DOHH2 (cell line): ENCODE data around the gene CSMD2.

Source experiments
- H3F3A ChIP-seq: fragments of 200-600 bp; sonication (generic), shearing (Covaris generic); 2 replicates; pipeline ENCODE4 v1.6.0; 2016; ENCODE audit warnings: antibody characterized with exemption, mild to moderate bottlenecking; ENCODE audit not compliant: control insufficient read depth, insufficient read depth
- H3K27ac ChIP-seq: fragments of 200-600 bp; sonication (generic); 2 replicates; pipeline ENCODE4 v1.5.1; 2014; ENCODE audit warnings: low read depth, mild to moderate bottlenecking, low read length, moderate library complexity
- H3K27me3 ChIP-seq: fragments of 200-600 bp; sonication (generic); 2 replicates; pipeline ENCODE4 v1.6.1; 2014; ENCODE audit warnings: mild to moderate bottlenecking, low read length, mixed read lengths; ENCODE audit not compliant: control insufficient read depth
- H3K36me3 ChIP-seq: fragments of 200-600 bp; sonication (generic); 2 replicates; pipeline ENCODE4 v1.6.1; 2014; ENCODE audit warnings: mild to moderate bottlenecking, low read length, moderate library complexity, mixed read lengths; ENCODE audit not compliant: control insufficient read depth
- H3K4me1 ChIP-seq: fragments of 200-600 bp; sonication (generic); 2 replicates; pipeline ENCODE4 v1.6.1; 2014; ENCODE audit warnings: mild to moderate bottlenecking, low read length, mixed read lengths; ENCODE audit not compliant: control insufficient read depth
- H3K4me2 ChIP-seq: fragments of 200-600 bp; sonication (generic); 2 replicates; pipeline ENCODE4 v1.6.0; 2014; ENCODE audit warnings: mild to moderate bottlenecking, low read length, moderate library complexity
- H3K4me3 ChIP-seq: fragments of 200-600 bp; sonication (generic); 2 replicates; pipeline ENCODE4 v1.5.1; 2014; ENCODE audit warnings: mild to moderate bottlenecking, low read length, mixed read lengths
- H3K79me2 ChIP-seq: fragments of 200-600 bp; sonication (generic); 2 replicates; pipeline ENCODE4 v1.6.1; 2014; ENCODE audit warnings: mild to moderate bottlenecking, low read length, mixed read lengths; ENCODE audit not compliant: control insufficient read depth
- H3K9me2 ChIP-seq: fragments of 200-600 bp; sonication (generic); replicated peaks from 2 replicates; pipeline ENCODE4 v1.6.1; 2014; ENCODE audit warnings: mild to moderate bottlenecking, low read length, mixed read lengths; ENCODE audit not compliant: control insufficient read depth
- H3K9me3 ChIP-seq: fragments of 200-600 bp; sonication (generic); 2 replicates; pipeline ENCODE4 v1.6.1; 2014; ENCODE audit warnings: antibody characterized with exemption, low read length, mixed read lengths; ENCODE audit not compliant: control insufficient read depth, insufficient read depth
- H4K20me1 ChIP-seq: fragments of 200-600 bp; sonication (generic); 2 replicates; pipeline ENCODE4 v1.6.0; 2014; ENCODE audit warnings: low read depth, mild to moderate bottlenecking, antibody characterized with exemption, low read length, moderate library complexity; ENCODE audit not compliant: control insufficient read depth, insufficient read depth
- CTCF ChIP-seq: fragments of 200-600 bp; sonication (generic); IDR thresholded peaks from one replicate; pipeline ENCODE4 v1.5.1; 2014; ENCODE audit warnings: antibody characterized with exemption, mild to moderate bottlenecking, low read depth, low read length; ENCODE audit not compliant: poor library complexity, severe bottlenecking
- EZH2phosphoT487 ChIP-seq: fragments of 200-600 bp; sonication (generic); IDR thresholded peaks from 2 replicates; pipeline ENCODE4 v1.6.1; 2017; ENCODE audit warnings: borderline replicate concordance, mild to moderate bottlenecking, antibody characterized with exemption, low read length, moderate library complexity, mixed read lengths

The CSMD2 gene

GRCh38 chr1:33692206-33693188 is 472.5 kb downstream of the CSMD2 start:
- Histone ChIP-seq H3K79me2 (no peaks in the 10 kb centered on the region), H3K27me3 (peaks cover 10% of the 10 kb centered on the region), H3K4me2 (no peak overlapping the region), H3K9me3 (no peaks in the 10 kb centered on the region), H3K27ac (no peak overlapping the region), H3K4me1 (no peaks in the 10 kb centered on the region), H3F3A (no peaks in the 10 kb centered on the region), H3K9me2 (no peaks in the 10 kb centered on the region), H3K36me3 (no peaks in the 10 kb centered on the region), H3K4me3 (no peak overlapping the region), H4K20me1 (no peaks in the 10 kb centered on the region)
- no peak for TF ChIP-seq CTCF
- TF ChIP-seq EZH2phosphoT487: no peak

GRCh38 chr1:33687000-33687399 is 478.0 kb downstream of the CSMD2 start:
- H3K27me3 ChIP-seq: peaks cover 3% of the 10 kb centered on the region; the same call in 1 of the 2 replicates
- TF ChIP-seq CTCF (no peak), EZH2phosphoT487 (no peak)
- H3K36me3 ChIP-seq: no peaks in the 10 kb centered on the region
- H3F3A ChIP-seq: no peaks in the 10 kb centered on the region
- no peak overlapping the region for H3K4me2 ChIP-seq
- no peaks in the 10 kb centered on the region for H4K20me1 ChIP-seq
- no peaks in the 10 kb centered on the region for H3K9me3 ChIP-seq
- no peak overlapping the region for H3K4me3 ChIP-seq
- no peak overlapping the region for H3K27ac ChIP-seq
- no peaks in the 10 kb centered on the region for H3K79me2 ChIP-seq
- no peaks in the 10 kb centered on the region for H3K9me2 ChIP-seq
- H3K4me1 ChIP-seq: no peaks in the 10 kb centered on the region

DNA sequence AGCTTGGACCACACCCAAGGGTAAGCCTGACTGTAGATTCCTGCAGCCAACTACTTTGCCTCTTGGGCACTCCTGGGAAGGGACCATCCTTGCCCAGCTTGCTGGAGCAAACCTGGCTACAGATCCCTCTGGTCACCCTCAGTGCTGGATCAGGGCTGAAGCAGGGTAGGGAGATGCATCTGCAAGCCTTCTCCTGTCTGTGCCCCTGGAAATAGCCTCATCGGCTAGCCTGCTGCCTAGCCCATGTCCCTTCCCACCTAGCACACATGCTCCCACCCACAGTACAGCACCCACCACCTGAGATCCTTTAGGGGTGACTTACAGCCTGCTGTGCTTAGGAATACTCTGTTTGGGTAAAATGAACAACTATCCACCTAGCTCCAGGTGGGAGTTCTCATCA is 478.5 kb downstream of the CSMD2 start:
- H3K4me2 ChIP-seq: no peak overlapping the region

More for the DNA sequence above, 478.5 kb downstream of the CSMD2 start:
- no peaks in the 10 kb centered on the region for H3K79me2 ChIP-seq
- H3K27me3 ChIP-seq: peaks cover 3% of the 10 kb centered on the region; the same call in 1 of the 2 replicates
- H3K9me3 ChIP-seq: no peaks in the 10 kb centered on the region
- no peaks in the 10 kb centered on the region for H3K36me3 ChIP-seq
- H3K4me1 ChIP-seq: no peaks in the 10 kb centered on the region
- no peaks in the 10 kb centered on the region for H4K20me1 ChIP-seq
- no peak overlapping the region for H3K27ac ChIP-seq
- no peak overlapping the region for H3K4me3 ChIP-seq
- no peaks in the 10 kb centered on the region for H3K9me2 ChIP-seq
- no peaks in the 10 kb centered on the region for H3F3A ChIP-seq
- TF ChIP-seq CTCF: no peak
- no peak for TF ChIP-seq EZH2phosphoT487
